Medulla oblongata (tissue), 1 donor: ENCODE data around the gene GPANK1.
"Not testable (repeated sequence)": the region's sequence is repeated elsewhere in the genome, so short reads cannot be mapped to it uniquely, and the experiment has no call there.

Source experiments
- DNase-seq: peaks from one replicate; pipeline ENCODE4 v3.0.0-alpha.2; 2015; ENCODE audit errors: extremely low spot score

The GPANK1 gene

DNA sequence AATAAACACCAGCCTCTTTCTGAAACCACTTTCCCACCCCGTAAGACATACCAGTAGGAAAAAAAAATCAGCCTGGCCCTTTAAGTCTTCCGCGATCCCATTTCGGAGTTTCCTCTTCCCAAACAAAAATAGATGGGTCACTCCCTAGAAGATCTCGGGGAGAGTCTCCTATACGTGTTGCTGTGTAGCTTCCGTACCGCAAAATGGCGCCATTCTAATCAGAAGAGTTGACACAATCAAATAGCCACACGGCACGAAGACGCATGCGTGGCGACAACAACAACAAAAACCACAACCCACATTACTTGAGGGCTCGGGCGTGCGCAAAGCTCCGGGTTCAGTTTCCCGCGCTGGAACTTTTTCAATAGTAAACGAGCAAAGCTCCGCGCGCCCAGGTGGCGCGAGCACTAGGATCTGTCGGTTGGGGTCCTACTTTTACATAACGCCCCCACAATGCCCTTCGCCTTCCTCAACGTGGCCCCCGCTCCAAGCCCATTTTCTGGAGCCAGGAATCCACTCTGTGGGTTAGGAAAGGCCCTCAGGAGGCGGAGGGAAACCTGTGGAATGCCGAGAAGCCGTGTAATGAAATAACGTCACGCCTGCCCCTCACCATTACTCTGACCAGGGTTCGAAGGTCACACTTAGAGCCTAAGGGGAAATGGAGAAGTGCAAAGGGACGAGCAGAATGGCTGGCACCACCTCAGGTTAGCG is at the start of gene GPANK1:
TSS of gene GPANK1 (minus strand) at position 208 of the 711 bp plus-strand sequence. CDS start 519 bp downstream, outside the sequence.
- DNase-seq: peak; percentile 98

DNA sequence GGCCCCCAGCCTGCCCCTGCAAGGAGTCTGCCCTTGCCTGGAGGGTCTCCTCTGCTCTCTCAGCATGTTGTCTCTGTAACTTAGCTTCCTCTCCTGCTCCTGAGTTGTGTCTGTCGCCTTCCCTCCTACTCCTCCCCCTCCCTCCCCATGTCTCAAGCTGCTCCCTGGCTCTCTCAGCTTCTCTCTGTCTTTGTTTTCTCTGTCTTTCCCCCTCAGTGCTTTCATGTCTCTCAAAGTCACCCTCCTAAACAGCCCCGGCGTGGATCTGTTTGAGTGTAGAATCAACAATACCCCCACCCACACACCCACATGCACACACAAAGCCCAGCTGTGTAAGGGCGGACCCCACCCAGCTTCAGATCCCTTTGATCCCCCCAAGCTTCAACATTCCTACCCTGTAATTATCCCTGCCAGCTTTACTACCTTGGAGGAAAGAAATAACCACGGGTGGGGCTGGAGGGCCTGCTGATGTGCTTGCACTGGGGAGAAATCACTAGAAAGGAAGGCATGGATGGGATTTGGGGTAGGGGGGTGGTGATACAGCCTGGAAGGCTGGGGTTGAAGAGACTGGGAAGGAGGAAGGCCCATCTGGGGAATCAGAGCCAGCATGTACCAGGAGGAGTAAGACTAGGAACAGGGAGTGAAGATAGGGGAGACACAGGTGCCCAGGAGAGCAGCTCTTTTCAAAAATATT is 49.3 kb upstream of the GPANK1 start:
- DNase-seq: no peak

DNA sequence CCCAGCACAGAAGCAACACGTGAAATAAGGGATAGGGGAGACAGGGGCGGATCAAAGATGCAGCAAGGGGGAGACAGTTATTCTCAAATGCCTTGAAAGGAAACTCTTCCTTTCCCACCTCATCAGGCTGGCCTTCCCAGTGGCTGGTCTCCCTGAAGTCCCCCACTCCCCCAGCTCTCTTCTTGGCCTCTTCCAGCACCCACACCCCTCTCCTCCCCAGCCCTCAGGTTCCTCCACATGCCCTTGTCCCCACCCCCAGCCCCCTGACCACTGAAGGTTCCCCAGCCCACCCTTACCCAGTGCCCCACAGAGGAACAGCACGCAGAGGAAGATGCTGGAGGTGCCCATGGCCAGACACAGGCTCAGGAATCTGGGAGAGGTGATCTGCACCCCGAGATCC is 48.7 kb upstream of the GPANK1 start:
- DNase-seq: no peak

DNA sequence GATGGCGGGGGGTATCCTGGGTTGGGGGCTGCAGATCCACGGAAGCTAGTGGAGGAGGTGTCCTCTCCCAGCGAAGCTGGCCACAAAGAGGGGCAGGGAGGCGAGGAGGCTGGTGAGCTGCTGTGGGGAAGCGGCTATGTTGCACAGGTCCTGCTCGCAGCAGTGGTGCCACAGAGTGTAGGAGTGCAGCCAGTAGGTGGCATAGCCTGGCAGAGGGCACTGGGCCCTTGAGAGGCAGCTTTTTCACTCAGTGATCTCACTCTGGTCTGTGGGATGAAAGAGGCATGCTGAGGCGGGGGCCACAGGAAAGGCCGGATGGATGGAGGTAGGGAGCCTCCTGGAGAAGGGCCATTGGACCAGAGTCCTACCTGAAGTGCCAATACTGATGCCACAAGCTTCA is 47.5 kb upstream of the GPANK1 start:
- DNase-seq: no peak

DNA sequence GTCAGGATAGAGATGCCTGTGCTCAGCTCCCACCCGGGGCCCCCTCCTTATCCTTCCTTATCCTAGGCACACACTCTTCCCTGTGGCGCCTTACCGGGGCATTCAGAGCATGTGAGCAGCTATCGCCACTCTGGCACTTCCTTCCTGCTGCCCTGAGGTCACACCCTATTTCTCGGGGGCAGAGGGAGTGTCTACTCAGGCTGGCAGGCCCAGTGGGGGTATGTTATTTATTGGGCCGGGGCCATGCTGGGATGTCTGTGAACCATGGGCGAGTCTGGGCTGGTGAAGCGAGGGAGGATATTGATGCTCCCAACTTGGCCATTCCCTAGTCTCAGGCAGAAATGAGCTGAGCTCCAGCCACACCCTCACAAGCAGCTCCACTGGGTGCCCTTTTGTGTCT is 46.4 kb upstream of the GPANK1 start:
- DNase-seq: no peak

DNA sequence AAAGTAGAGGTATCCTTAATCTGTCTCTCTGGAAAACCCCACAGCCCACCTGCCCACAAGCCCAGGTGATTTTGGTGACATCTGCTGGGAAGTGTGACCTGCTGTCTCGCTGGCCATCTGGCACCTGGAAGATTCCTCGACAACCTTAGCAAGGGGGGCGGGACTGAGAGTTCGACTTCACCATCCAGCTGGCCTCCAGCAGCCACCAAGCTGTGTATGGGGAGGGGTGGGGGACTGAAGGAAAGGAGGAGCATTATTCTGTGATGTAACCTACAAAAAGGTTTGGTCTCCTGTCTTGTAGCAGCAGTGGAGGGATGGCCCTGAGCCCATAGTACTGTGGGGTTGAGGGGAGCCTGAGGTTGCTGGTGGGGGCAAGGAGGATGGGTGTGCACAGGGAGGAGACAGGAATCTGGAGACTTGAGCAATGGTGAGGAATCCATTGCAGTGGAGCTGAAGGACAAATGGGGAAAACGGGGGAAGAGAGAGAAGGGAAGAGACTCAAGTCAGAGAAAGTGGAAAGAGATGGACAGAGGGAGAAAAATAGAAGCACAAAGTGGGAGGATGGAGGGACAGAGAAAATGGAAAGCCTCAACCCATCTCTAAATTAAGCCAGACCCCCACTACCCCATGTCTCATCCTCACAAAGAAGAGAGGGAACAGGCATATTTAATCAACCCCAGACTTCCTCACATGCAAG is 45.9 kb upstream of the GPANK1 start:
- no peak for DNase-seq

DNA sequence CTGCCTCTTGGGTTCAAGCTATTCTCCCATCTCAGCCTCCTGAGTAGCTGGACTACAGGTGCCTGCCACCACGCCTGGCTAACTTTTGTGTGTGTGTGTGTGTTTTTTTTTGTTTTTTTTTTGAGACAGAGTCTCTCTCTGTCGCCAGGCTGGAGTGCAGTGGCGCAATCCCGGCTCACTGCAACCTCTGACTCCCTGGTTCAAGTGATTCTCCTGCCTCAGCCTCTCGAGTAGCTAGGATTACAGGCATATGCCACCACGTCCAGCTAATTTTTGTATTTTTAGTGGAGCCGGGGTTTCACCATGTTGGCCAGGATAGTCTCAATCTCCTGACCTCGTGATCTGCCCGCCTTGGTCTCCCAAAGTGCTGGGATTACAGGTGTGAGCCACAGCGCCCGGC is 44.4 kb upstream of the GPANK1 start:
- not testable (repeated sequence) for DNase-seq

DNA sequence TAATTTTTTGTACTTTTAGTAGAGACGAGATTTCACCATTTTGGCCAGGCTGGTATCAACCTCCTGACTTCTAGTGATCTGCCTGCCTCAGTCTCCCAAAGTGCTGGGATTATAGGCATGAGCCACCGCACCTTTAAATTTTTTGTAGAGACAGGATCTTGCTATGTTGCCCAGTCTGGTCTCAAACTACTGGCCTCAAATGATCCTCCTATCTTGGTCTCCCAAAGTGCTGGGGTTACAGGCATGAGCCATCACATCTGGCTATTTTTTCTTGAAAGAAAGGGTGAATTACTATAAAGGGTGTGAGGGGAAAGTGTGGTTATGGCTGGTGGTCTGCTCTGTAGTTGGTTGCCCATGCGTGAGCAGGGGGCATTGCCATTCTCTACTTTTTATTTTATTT is 43.4 kb upstream of the GPANK1 start:
- no peak for DNase-seq

DNA sequence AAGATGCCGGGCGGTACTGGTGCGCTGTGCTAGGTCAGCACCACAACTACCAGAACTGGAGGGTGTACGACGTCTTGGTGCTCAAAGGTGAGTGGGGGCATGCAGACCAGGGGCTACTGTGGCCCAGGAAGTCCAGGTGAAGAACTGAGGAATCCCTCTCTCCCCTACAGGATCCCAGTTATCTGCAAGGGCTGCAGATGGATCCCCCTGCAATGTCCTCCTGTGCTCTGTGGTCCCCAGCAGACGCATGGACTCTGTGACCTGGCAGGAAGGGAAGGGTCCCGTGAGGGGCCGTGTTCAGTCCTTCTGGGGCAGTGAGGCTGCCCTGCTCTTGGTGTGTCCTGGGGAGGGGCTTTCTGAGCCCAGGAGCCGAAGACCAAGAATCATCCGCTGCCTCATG is 42.9 kb upstream of the GPANK1 start:
- DNase-seq: no peak

DNA sequence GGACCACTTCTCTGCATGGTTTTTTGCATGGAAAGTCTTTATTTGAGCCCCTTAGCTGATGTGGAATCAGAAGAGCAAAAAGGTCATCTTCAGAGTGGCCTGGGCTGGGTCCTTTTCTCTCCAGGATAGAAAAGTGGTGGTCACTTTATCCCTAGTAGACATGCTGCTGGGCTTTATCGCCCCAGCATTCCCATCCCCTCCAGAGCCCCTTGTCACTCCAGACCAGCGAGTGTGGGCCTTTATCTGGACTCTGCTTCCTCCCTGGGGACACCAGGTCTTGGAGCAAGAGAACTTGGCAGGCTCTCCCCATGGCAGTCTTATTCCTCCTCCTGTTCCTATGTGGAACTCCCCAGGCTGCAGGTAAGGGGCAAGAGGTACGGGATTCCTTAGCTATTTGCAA is 41.8 kb upstream of the GPANK1 start, which contains the start of gene LY6G6F:
TSS of gene LY6G6F (plus strand) at position 268 of the 400 bp plus-strand sequence. CDS start at position 309, 41 bp downstream.
- no peak for DNase-seq

DNA sequence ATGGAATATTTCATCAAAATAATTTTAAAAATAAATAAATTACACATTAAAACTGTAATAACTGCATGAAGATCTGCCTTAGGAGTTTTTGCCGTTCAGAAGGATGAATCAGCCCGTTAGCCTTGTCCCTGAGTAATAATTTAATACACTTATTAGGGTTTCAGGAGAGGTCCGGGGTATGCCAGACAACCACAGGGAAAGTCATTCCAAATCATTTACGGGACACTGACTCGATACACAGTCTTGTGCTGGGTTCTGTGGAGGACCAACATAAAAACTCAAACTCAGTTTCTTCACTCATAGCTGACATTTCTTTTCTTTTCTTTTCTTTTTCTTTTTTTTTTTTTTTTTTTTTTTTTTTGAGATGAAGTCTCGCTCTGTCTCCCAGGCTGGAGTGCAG is 41.1 kb upstream of the GPANK1 start:
- DNase-seq: no peak

DNA sequence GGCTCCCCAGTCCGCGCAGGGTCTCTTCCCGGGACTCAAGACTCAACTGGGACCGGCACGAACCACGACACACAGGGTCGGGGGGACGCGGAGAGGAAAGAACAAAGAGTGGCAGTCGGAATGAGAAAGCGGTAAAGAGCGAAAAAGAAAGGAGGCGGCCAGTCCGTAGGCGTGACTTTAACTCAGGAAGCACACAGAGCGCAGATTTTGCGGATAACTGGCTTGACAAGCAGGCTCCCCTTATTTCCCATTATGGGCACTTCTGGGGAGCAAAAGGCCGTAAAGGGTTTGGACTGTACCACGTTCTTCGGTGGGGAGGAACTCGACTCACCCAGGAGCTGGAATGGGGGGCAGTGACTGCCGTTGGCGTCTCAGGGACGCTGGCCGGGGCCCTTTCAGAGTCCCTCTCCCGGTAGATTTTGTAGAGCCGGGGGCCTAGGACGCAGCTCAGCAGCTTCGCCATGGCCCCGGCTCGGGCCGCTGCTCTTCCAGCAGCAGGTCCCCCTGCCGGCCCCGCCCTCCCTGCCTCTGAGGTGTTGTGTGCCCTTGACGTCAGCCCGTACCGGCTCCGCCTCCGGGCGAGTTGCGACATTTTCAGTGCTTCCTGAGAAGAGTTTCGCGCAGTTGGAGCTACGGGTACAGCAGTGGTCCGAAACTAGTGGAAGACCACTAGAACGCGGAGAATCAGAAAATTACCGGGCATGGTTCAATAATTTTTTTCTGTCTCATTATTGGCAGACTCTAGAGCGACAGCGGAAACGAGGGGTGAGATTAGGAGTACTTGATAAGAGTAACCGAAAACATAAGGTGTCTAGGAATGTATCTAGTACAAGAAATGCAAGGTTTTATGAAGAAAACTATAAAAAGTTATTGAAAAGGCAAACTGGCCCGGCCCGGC is 38.3 kb upstream of the GPANK1 start, which contains the start of gene ABHD16A:
TSS of gene ABHD16A (minus strand) at position 506 of the 898 bp plus-strand sequence. CDS start at position 463, 43 bp downstream.
- DNase-seq: peak; percentile 99

DNA sequence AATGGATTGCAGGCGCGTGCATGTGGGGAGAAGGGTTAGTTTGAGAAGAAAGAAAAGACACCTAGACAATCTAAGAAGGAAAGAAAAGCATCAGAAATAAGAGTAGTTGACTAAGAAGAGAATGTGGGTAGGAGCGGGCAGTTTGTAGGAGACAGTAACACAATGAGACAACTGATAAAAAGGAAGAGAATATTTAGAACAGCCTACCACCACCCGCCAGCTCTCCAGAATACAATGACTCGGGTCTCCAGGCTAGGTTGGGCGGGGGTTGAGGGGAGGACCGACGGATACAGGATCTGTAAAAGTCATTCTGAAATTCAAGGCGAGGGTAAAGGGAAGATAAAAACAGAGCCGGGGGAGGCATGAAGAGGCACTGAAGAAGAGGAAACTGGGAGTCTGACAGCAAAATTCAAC is 37.6 kb upstream of the GPANK1 start:
- no peak for DNase-seq

DNA sequence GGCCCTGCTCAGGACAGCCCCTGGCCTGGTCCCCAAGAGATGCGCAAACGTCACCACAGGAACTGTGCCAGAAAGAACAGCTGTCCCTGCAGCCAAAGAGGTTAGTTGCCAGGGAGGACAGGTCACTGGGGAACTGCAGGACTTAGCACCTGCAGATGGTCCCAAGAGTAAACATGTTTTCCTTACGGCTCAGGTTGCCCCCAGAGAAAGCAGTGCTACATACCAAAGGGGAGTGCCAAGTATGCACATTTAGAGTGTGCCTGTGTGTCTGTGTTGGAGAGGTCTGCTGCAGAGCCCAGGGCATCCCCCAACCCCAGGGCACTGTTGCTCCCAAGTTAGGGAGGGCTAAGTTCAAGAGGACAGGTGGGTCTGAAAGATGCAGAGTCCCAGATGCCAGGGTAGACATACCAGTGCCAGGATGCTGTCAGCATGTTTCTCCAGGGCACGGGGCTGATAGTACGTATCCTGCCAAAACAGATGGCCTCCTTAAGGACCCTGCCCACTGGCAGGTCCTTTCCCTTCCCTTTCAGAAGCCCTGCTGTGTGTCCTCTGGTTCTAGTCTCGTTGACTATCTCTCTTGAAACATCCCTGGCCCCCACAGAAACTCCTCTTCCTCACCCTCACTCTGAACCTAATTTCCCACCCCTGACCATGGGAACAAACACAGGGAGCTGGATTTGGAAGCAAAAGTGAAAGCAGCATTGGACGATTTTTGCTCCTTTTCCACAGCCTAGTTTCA is 37.0 kb upstream of the GPANK1 start:
- DNase-seq: peak; percentile 27

DNA sequence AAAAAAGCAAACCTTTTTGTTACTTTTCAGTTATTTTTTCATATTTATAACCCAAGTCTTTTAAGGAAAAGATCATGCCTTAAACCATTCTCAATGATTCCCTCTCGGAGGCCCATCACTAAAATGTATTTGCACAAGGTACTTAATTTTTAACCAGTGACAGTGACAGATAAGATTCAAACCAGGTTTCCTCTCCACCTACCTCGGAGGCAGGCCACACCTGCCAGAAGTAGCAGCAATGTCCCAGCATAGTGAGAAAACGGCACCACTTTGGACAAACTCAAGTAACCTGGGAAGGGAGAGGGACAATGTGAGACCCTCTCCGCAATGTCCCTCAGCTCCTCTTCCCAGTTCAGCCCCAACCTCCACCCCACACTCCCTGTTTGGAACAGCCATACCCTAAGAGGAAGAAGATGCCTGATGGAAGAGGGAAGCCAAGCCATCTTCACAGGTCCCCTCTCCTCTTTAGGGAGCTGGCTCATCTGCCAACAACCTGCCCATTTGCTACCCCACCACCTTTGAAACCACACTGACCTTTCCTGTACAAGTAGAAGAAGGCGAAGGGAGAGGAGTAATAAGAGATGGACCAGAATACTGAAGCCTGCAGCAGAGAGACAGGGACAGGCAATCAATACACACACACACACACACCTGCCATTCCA is 36.1 kb upstream of the GPANK1 start:
- DNase-seq: no peak

DNA sequence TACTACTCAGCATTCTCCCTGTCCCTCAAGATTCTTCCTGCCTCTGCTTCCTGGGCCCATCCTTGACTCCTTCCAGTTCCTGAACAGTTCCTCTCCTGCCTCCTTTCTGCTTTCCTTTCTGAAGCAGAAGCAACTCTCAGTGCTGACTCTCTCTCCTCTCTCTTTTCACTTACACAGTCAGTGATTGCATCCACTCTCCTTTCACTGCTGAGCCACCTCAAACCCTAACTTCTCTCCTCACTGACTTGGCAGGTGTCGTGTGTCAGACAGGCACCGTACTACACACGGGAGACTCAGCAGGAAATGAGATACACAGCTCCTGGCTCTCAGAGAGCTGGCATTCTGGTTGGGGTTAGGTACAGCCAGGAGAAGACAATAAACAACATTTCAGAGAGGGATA is 32.8 kb upstream of the GPANK1 start:
- no peak for DNase-seq

DNA sequence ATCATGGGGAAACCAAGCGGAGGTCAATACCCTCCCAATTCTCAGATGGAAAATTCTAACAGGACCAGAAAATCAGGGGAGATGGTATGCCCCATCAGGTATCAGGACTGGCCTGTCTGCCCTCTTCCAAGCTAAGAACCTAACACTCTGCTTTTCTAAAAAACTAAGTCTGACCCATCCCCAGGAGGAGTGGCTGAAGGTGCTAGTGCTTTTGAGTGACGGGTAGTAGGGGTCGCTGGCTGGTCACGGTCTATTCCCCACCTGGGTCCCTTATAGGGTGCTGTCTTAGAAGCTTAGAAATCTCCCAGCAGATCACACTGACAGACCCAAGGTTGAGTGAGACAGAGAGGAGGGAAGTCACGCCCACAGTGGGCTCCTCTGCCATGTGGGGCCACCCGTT is 28.7 kb upstream of the GPANK1 start:
- DNase-seq: no peak

DNA sequence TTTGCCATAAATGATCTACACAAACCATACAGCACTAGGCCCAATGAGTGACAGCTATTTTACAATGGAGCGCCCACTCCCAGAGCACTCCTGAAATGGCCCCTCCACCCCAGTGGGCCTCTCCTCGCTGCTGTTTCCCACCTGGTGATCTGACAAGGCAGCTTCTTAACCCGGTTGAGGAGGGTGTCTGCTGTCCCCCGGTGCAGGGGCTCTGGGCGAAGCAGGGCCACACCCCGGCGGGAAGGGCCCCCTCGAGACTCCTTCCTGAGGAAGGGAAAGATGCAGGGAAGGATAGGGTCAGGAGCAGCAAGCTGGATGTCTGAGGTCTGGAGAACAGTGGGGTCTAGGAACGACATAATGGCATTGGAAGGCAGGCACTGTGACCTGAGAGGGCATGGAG is 28.1 kb upstream of the GPANK1 start:
- DNase-seq: no peak

DNA sequence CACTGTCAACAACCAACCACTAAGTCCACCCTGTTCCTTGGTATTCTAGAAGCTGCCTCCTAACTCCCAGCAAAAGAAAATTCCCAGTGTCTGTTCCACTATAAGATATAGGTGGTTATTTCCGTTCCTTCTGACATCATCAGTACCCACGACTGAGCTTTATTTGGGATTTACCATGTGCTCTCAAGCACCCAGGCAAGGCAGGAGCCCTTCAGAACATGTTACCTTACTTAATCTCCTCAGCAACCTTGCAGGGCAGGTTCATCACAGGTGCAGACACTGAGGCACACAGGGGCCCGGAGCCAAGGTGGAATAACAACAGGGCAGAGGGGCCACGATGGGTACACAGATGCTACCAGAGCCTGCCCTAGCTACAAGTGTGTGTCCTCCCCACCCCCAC is 27.6 kb upstream of the GPANK1 start:
- no peak for DNase-seq

DNA sequence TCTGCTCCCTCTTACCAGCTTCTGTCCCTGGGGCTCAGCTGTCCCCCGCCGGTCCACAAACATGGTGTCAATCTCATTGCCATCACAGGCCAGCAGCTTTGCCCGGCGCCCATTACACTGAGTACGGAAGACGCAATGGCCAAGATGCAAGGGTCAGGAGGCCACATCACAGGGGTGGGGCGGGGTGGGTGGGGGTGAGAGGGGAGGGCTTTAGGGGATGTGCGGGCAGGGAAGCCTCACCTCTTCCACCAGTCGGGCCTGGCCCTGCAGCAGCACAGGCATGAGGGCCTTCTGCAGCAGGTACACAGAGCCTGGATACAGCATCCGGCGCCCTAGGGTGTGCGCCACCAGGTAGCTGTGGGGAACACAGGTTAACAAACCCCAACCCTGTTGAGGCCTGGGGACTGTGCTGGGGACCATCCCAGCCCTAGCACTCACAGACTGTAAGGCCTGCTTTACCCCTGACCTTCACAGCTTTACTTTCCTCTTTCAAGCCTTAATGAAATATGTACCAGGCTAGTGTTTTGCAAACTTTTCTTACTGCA is 26.8 kb upstream of the GPANK1 start:
- DNase-seq: no peak
